HEK293T (cell line): Measurements from ENCODE around the gene BLZF1.

Source experiments
- BHLHE40 ChIP-seq: fragments of 450-650 bp; IDR thresholded peaks from 2 replicates; pipeline ENCODE4 v1.6.1; 2016; ENCODE audit warnings: mild to moderate bottlenecking, moderate library complexity, borderline replicate concordance
- CTBP1 ChIP-seq: fragments of 450-650 bp; IDR thresholded peaks from 2 replicates; pipeline ENCODE4 v1.6.1; 2016; ENCODE audit warnings: borderline replicate concordance
- FOXK2 ChIP-seq: fragments of 450-650 bp; IDR thresholded peaks from 2 replicates; pipeline ENCODE4 v1.6.1; 2016; ENCODE audit warnings: mild to moderate bottlenecking
- FOXM1 ChIP-seq: fragments of 450-650 bp; IDR thresholded peaks from 2 replicates; pipeline ENCODE4 v1.6.1; 2017; ENCODE audit warnings: mild to moderate bottlenecking, borderline replicate concordance
- HDGF ChIP-seq: fragments of 450-650 bp; IDR thresholded peaks from 2 replicates; pipeline ENCODE4 v1.6.1; 2017; ENCODE audit warnings: antibody characterized with exemption, borderline replicate concordance
- L3MBTL2 ChIP-seq: fragments of 450-650 bp; conservative IDR thresholded peaks from 2 replicates; pipeline ENCODE4 v1.6.1; 2016; ENCODE audit warnings: mild to moderate bottlenecking
- LEF1 ChIP-seq: fragments of 450-650 bp; IDR thresholded peaks from 2 replicates; pipeline ENCODE4 v1.6.1; 2017; ENCODE audit warnings: mild to moderate bottlenecking, borderline replicate concordance
- NFRKB ChIP-seq: fragments of 450-650 bp; IDR thresholded peaks from 2 replicates; pipeline ENCODE4 v1.6.1; 2016; ENCODE audit warnings: mild to moderate bottlenecking, moderate library complexity
- SP1 ChIP-seq: fragments of 450-650 bp; IDR thresholded peaks from 2 replicates; pipeline ENCODE4 v1.6.1; 2017
- TARDBP ChIP-seq: fragments of 450-650 bp; IDR thresholded peaks from 2 replicates; pipeline ENCODE4 v1.6.1; 2016
- ZNF384 ChIP-seq: fragments of 450-650 bp; IDR thresholded peaks from 2 replicates; pipeline ENCODE4 v1.6.1; 2016

- TF ChIP-seq FOXM1 (no peak), SP1 (no peak), TARDBP (no peak), FOXK2 (no peak), HDGF (no peak), CTBP1 (no peak), NFRKB (no peak), LEF1 (no peak), BHLHE40 (no peak), ZNF384 (no peak), L3MBTL2 (no peak)
Observed at GRCh38 chr1:169326956-169327268, 41.1 kb upstream of the BLZF1 start.
